Measurements from ENCODE around the gene SPTBN1.

- TF ChIP-seq STAT1 (IDR thresholded peaks at IDR 0.05; ENCODE audit: unreplicated experiment) (no peak), EZH2 (IDR thresholded peaks at IDR 0.05; ENCODE audit: low read depth, unreplicated experiment) (no peak), ZNF114 (CRISPR knock-in tag; IDR thresholded peaks at IDR 0.05) (no peak)
- TF ChIP-seq, protein P1, sequence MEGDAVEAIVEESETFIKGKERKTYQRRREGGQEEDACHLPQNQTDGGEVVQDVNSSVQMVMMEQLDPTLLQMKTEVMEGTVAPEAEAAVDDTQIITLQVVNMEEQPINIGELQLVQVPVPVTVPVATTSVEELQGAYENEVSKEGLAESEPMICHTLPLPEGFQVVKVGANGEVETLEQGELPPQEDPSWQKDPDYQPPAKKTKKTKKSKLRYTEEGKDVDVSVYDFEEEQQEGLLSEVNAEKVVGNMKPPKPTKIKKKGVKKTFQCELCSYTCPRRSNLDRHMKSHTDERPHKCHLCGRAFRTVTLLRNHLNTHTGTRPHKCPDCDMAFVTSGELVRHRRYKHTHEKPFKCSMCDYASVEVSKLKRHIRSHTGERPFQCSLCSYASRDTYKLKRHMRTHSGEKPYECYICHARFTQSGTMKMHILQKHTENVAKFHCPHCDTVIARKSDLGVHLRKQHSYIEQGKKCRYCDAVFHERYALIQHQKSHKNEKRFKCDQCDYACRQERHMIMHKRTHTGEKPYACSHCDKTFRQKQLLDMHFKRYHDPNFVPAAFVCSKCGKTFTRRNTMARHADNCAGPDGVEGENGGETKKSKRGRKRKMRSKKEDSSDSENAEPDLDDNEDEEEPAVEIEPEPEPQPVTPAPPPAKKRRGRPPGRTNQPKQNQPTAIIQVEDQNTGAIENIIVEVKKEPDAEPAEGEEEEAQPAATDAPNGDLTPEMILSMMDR (conservative IDR thresholded peaks at IDR 0.05; ENCODE audit: low read depth in 2 of 2) = no peak
Measured at GRCh38 chr2:54483426-54483825, 27.3 kb downstream of the SPTBN1 start.

Data from GM23338 (cell line).